Hematopoietic multipotent progenitor cell treated with erythropoietin and hydrocortisone succinate and interleukin-3 and kit ligand, for 8 days (in vitro differentiated cells): ENCODE measurements around the gene MKLN1.

Experiments
- DNase-seq: peaks from one replicate; pipeline ENCODE4 v3.0.0-alpha.2; 2015

The MKLN1 gene

DNA sequence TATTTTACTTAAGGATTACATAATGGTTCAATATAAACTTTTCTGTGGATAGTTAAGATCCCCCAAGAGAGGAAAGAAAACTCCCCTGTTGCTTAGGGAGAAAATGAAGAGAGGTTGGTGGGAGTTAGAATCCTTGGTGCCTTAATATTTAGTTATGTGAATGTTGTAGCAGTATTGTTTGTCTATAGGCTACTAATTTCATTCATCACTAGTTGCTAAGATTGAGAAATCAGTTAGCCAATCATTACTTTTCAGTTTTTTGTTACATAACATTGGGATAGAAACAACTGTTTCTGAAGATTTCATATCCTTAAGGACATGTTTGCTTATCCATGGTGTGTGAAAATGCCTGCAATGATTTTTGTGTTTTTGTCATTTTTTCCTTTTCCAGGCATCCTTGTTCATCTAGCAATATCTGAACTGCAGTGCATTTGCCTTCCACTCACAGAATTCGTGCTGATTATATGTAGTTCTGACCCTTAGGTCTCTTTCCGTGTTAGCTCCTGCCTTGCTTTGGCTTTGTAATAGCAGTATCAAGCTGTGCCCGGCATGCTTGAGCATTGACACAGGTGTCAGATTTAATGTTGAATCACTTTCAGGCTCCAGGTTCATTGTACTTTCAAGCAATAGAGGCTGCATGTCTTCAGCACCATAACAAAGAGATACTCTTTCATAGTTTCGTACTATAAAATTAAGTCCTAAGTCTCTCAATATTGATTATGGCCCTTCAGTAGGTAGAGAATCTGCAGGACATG, 143.8 kb downstream of the MKLN1 start:
- no peak for DNase-seq

- DNase-seq: no peak
Observed at GRCh38 chr7:131476740-131477139, 149.1 kb downstream of the MKLN1 start.

GRCh38 chr7:131480384-131481315, 153.0 kb downstream of the MKLN1 start:
- no peak for DNase-seq

DNA sequence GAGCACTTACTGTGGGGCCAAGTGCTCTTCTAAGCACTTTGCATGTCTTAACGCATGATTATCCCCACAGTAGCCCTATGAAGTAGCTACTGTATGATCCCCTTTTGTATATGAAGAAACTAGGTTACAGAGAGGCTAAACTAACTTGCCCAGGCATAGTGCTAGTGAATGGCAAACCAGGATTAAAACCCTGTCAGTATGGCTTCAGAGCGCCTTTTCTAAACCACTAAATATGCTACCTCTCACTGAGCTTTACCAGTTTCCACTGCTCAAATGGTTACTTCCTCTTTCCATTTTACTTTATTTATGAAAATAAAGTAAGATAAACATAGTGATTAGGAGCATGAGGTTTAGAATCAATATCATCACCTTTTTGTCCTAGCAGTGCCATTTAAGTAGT, 155.1 kb downstream of the MKLN1 start:
- DNase-seq: no peak

DNA sequence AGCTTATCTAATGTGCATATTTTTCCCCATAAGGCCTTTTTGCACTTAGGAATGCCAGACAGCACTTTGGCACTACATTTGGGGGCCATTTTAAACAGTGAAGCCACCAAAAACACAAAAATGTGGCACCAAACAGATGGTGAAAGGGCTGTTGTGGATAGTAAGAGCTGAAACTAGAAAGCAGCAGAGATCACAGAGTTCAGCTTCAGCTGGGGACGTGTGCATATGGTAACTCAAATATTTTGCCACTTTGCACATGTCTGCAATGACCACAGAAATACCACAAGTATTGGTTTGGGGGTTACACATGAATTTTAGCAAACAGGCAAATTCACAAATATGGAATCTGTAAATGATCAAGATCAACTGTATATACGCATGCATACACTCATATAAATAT, 155.9 kb downstream of the MKLN1 start:
- DNase-seq: no peak

DNA sequence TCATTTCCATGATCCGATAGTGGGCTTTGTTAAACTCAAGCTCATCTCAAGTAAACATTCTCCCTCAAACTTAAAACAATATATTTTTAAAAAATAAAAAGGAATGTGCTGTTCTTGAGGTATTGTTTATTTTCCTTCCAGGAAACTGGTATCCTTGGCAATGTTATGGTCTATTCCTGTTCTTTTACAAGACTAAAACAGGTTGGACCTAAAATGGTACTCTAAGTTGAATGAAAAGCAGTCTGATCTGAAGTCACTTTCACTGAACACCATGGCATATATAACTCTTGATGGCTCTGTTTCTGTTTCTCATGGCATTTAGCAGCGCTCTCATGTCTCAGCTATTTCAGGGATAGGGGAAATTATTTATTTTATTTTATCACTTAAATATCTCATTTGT, 158.7 kb downstream of the MKLN1 start:
- DNase-seq: no peak

GRCh38 chr7:131487217-131487616, 159.5 kb downstream of the MKLN1 start:
- DNase-seq: no peak

DNA sequence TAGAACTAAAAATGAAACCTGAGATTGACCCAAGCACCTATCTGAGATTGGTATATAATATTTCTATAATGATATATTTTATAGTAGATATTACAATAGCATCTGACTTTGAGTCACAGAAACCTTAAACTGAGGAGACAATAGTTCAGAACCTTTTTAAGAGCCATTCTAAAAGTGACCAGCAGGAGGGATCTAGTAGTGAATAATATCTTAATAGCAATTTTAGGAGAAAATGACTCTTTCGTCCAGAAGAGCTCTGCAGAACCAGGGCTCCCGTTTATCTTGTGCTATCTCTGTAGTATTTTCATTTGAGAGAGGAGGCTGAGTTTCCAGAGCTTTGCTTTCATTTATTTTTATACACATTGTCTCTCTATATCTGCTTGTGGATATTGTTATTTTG, 160.7 kb downstream of the MKLN1 start:
- no peak for DNase-seq

- DNase-seq: no peak
Observed at GRCh38 chr7:131489196-131489595, 161.5 kb downstream of the MKLN1 start.

DNA sequence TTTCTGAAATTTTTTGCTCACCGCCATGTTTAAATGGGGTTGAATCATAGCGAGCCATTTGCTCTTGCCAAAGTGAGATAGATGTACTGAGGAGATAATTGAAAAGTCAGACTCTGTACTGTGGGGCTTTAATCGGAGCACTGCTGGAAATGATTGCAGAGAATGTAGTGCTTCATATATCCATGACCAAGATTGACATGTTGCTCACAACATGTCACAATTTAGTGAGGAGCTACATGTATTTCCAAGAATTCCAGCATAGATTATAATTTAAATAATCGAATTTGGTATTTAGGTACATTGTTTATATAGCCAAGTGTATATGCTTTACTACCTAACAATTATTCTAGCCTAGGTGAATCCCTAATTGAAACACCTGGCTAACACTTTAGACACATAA, 162.2 kb downstream of the MKLN1 start:
- no peak for DNase-seq

DNA sequence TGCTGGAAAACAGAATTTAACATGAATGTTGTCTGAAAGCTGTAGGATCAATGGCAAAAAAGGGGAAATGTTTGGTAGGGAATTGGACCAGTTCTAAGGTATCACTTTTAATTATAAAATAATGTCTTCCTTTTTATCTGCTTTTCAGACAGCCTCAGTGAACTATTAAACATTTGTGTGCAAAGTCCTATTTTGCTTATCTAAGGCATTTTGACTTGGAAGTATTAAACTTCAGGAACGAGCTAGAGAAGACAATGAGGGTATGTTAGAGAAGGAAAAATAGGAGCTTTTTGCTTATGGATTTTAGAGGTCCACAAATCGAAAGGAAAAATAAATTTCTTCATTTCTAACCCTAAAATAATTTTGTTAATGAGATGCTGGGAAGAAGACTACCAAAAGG, 165.4 kb downstream of the MKLN1 start:
- no peak for DNase-seq

DNA sequence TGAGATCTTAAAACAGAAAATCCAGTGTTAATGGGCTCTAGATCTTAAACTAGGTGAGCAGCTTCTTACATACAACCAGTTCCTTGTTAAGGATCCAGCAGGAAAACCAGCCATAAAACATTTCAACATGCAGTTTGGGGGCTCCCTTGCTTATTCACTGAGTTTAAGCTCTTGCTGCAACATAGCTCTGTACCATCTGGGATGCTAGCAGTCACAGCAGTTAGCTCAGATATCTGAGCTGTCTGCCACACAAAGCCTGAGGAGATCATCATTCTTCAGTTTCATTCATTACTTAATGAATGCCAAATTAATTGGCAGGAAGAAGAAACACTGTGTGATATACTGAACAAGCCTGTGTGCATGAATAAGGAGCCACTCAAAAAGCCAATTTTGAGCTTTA, 165.9 kb downstream of the MKLN1 start:
- DNase-seq: no peak

DNA sequence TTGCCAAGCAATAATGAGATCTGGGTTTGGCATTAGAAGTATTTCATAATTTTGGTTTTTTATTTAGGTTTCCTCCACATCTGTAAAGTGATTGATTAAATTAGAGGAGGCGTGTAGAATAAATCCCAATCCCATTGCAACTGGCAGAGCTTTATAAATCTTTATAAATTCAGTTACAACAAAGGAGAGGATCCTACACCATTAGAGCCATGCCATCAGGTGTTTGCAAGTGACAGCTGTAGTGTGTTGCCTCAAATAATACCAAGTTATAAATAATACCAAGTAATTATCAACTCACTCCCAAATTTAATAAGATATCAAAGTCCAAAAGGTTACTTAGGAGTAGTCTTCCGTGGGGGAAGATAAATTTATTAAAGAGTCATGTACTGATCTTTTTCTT, 166.5 kb downstream of the MKLN1 start:
- DNase-seq: no peak

GRCh38 chr7:131495669-131496498, 168.2 kb downstream of the MKLN1 start:
- no peak for DNase-seq

GRCh38 chr7:131497454-131497853, 169.8 kb downstream of the MKLN1 start:
- no peak for DNase-seq

- DNase-seq: no peak
Observed at GRCh38 chr7:131498237-131498885, 170.7 kb downstream of the MKLN1 start.

- DNase-seq: no peak
Observed at GRCh38 chr7:131499801-131500200, 172.1 kb downstream of the MKLN1 start.

- no peak for DNase-seq
Observed at GRCh38 chr7:131500357-131500756, 172.7 kb downstream of the MKLN1 start.

GRCh38 chr7:131501422-131501821, 173.7 kb downstream of the MKLN1 start:
- DNase-seq: peak; percentile 14

DNA sequence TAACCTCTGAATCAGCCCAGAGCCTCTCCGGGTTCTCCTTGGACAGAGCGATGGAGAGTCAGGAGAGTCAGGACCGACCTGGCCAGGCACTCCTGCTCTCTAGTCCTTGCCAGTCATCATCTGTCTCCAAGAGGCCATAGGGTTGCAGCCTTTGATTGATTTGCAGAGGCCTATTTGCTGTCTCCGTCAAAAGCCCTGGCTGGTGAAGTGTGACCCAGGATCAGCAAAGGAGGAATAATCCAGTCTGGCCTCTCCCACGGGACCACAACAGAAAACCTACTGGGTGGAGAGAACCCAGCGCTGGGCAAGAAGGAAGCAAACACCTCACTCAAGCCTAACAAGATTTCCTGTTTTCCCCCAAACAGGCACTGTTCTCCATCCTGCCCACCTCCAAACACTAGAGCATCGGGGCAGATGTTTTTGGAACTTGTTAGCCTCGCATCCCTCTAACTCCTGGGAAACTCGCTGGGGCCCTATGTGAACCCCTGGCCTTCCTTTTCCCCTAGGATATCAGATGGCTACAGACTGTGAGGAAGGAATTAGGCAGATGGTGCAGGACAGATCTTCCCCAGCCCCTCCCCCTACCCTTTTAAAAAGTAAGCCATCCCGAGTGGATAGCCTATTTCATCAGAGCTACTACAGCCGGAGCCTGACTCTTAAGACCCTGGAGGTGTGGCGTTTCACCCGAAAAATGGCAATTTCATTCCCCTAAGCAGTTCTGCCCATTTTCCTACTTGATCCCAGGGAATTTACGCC, 174.4 kb downstream of the MKLN1 start:
- no peak for DNase-seq

GRCh38 chr7:131502810-131503508, 175.3 kb downstream of the MKLN1 start:
- DNase-seq: peak; percentile 42
